Measurements from ENCODE around the gene SLC25A17. TPM values are rescaled to one million over a fixed set of nuclear protein-coding genes. Genes with fewer than 3 reads are reported as not detected.

SLC25A17 gene
- polyA plus RNA-seq, 1 experiment: 28.8 TPM

GRCh38 chr22:40732999-40733292 lies 86.2 kb downstream of the SLC25A17 start:
- no peak for DNase-seq (ENCODE audit: low read depth, low spot score)
- ChIA-PET CTCF (interaction anchor here (0.6 kb wide), 1 partner anchor 76 kb away, joined by 3 read pairs; no protein-coding TSS in a partner anchor), POLR2A (no interaction called here)
- peaks cover 3% of the 10 kb centered on the region; the same call in 1 of the 2 replicates for H3K9me3 ChIP-seq (ENCODE audit: control insufficient read depth, insufficient read depth, low read length)
- H3K27ac ChIP-seq (ENCODE audit: low read depth, low read length): no peak overlapping the region
- H3K27me3 ChIP-seq (ENCODE audit: control insufficient read depth, insufficient read depth, low read length): no peaks in the 10 kb centered on the region
- H3K4me3 ChIP-seq (ENCODE audit: low read depth, low read length): no peak overlapping the region
- no peak for TF ChIP-seq CTCF (IDR thresholded peaks at IDR 0.05; ENCODE audit: low read depth, low read length)

DNA sequence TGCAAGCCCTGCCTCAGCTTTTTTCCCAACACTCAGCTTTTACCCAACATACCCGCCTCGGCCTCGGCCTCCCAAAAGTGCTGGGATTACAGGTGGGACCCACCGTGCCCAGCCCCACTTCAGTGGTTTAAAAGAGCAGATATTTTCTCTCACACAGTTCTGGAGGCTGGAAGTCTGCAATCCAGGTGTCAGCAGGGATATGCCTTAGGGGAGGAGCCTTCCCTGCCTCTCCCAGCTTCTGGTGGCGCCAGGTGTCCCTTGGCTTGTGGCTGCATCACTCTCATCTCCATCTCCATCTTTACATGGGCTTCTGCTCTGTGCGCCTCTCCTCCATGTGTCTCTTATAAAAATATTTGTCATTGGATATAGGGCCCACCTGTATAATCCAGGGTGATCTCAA lies 89.9 kb downstream of the SLC25A17 start:
- ChIA-PET CTCF (no interaction called here), POLR2A (no interaction called here)
- Histone ChIP-seq H3K4me3 (ENCODE audit: low read depth, low read length) (no peak overlapping the region), H3K27ac (ENCODE audit: low read depth, low read length) (no peak overlapping the region), H3K27me3 (ENCODE audit: control insufficient read depth, insufficient read depth, low read length) (no peaks in the 10 kb centered on the region), H3K9me3 (ENCODE audit: control insufficient read depth, insufficient read depth, low read length) (peaks cover 3% of the 10 kb centered on the region; the same call in 1 of the 2 replicates)
- DNase-seq (ENCODE audit: low read depth, low spot score): no peak
- TF ChIP-seq CTCF (IDR thresholded peaks at IDR 0.05; ENCODE audit: low read depth, low read length): no peak

DNA sequence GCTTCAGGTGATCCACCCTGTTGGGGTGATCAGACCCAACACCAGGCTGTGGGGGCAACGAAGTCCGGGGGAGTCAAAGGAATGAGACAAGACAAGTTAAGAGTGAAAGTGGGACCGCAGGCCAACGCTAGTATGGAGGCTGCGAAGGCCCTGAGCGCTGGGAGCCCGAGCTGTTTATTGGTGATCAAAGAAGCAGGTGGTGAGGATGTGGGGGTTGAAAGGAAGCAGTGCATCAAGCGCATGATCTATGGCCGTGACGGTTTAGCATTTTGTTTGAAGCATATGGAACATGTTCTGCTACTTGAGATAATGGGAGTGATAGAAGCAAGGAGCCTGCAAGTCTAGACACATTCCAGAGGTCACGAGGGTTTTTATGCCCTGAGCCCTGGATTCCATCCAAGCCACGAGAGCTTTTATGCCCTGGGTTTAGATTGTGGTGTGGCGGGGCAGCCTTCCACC lies 90.4 kb downstream of the SLC25A17 start:
- no peak for DNase-seq (ENCODE audit: low read depth, low spot score)
- peaks cover 3% of the 10 kb centered on the region; the same call in 1 of the 2 replicates for H3K9me3 ChIP-seq (ENCODE audit: control insufficient read depth, insufficient read depth, low read length)
- no peak overlapping the region for H3K4me3 ChIP-seq (ENCODE audit: low read depth, low read length)
- no peaks in the 10 kb centered on the region for H3K27me3 ChIP-seq (ENCODE audit: control insufficient read depth, insufficient read depth, low read length)
- H3K27ac ChIP-seq (ENCODE audit: low read depth, low read length): no peak overlapping the region
- ChIA-PET POLR2A (interaction anchor here (0.6 kb wide), 1 partner anchor 128 kb away, joined by 3 read pairs; the partner anchor contains the start of gene XPNPEP3), CTCF (interaction anchor here (1.0 kb wide), 1 partner anchor 46 kb away, joined by 3 read pairs; no protein-coding TSS in a partner anchor)
- no peak for TF ChIP-seq CTCF (IDR thresholded peaks at IDR 0.05; ENCODE audit: low read depth, low read length)

GRCh38 chr22:40727964-40728615 lies 91.1 kb downstream of the SLC25A17 start:
- ChIA-PET POLR2A (interaction anchor here (0.6 kb wide), 1 partner anchor 129 kb away, joined by 3 read pairs; the partner anchor contains the start of gene XPNPEP3), CTCF (interaction anchor here (1.0 kb wide), 1 partner anchor 45 kb away, joined by 3 read pairs; no protein-coding TSS in a partner anchor)
- TF ChIP-seq CTCF (IDR thresholded peaks at IDR 0.05; ENCODE audit: low read depth, low read length): no peak
- Histone ChIP-seq H3K9me3 (ENCODE audit: control insufficient read depth, insufficient read depth, low read length) (peaks cover 3% of the 10 kb centered on the region; the same call in 1 of the 2 replicates), H3K27ac (ENCODE audit: low read depth, low read length) (no peak overlapping the region), H3K27me3 (ENCODE audit: control insufficient read depth, insufficient read depth, low read length) (no peaks in the 10 kb centered on the region), H3K4me3 (ENCODE audit: low read depth, low read length) (no peak overlapping the region)
- no peak for DNase-seq (ENCODE audit: low read depth, low spot score)

Measured in AG04450 (cell line).